ENCODE data around the gene KAT8. TPM values are rescaled to one million over a fixed set of nuclear protein-coding genes. Genes with fewer than 3 reads are reported as not detected.

The KAT8 gene
- total and polyA plus RNA-seq, 2 of the 13 experiments (the other 11 are each of a cell fraction or from before 2014, with no cell fraction given), result 79.0 to 84.2 TPM

GRCh38 chr16:31073142-31073969 is 44.1 kb upstream of the KAT8 start (continued):
- no peak for TF ChIP-seq ZUFSP (CRISPR knock-in tag; IDR thresholded peaks at IDR 0.05; ENCODE audit: borderline replicate concordance)
- TF ChIP-seq, protein P1, sequence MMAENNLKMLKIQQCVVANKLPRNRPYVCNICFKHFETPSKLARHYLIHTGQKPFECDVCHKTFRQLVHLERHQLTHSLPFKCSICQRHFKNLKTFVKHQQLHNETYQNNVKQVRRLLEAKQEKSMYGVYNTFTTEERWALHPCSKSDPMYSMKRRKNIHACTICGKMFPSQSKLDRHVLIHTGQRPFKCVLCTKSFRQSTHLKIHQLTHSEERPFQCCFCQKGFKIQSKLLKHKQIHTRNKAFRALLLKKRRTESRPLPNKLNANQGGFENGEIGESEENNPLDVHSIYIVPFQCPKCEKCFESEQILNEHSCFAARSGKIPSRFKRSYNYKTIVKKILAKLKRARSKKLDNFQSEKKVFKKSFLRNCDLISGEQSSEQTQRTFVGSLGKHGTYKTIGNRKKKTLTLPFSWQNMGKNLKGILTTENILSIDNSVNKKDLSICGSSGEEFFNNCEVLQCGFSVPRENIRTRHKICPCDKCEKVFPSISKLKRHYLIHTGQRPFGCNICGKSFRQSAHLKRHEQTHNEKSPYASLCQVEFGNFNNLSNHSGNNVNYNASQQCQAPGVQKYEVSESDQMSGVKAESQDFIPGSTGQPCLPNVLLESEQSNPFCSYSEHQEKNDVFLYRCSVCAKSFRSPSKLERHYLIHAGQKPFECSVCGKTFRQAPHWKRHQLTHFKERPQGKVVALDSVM (CRISPR knock-in tag; IDR thresholded peaks at IDR 0.05), result peak; percentile 34
- peak; percentile 14 for TF ChIP-seq U2AF1 (optimal IDR thresholded peaks at IDR 0.05; ENCODE audit: low read depth, low read length)
- no peak for TF ChIP-seq SRSF9 (IDR thresholded peaks at IDR 0.05; ENCODE audit: borderline replicate concordance, insufficient read depth, low read depth, low read length, poor library complexity, severe bottlenecking)
- TF ChIP-seq CCAR2 (optimal IDR thresholded peaks at IDR 0.05; ENCODE audit: low read depth, low read length), result peak; percentile 27
- peak; percentile 81; the same call in 1 of the 2 replicates for TF ChIP-seq FOXC1 (CRISPR knock-in tag; IDR thresholded peaks at IDR 0.05; ENCODE audit: borderline replicate concordance)
- peak; percentile 82; the same call in 1 of the 2 replicates for TF ChIP-seq ZNF232 (CRISPR knock-in tag; IDR thresholded peaks at IDR 0.05; ENCODE audit: borderline replicate concordance)
- no peak for TF ChIP-seq BRF2 (CRISPR knock-in tag; IDR thresholded peaks at IDR 0.05)
- no peak; the same call in 1 of the 2 replicates for TF ChIP-seq SP4 (CRISPR knock-in tag; IDR thresholded peaks at IDR 0.05)
- no peak for TF ChIP-seq ZNF264 (CRISPR knock-in tag; IDR thresholded peaks at IDR 0.05)
- no peak for TF ChIP-seq NONO (IDR thresholded peaks at IDR 0.05)
- peak; percentile 73 for TF ChIP-seq NONO (CRISPR knock-in tag; conservative IDR thresholded peaks at IDR 0.05)
- TF ChIP-seq, protein P2, sequence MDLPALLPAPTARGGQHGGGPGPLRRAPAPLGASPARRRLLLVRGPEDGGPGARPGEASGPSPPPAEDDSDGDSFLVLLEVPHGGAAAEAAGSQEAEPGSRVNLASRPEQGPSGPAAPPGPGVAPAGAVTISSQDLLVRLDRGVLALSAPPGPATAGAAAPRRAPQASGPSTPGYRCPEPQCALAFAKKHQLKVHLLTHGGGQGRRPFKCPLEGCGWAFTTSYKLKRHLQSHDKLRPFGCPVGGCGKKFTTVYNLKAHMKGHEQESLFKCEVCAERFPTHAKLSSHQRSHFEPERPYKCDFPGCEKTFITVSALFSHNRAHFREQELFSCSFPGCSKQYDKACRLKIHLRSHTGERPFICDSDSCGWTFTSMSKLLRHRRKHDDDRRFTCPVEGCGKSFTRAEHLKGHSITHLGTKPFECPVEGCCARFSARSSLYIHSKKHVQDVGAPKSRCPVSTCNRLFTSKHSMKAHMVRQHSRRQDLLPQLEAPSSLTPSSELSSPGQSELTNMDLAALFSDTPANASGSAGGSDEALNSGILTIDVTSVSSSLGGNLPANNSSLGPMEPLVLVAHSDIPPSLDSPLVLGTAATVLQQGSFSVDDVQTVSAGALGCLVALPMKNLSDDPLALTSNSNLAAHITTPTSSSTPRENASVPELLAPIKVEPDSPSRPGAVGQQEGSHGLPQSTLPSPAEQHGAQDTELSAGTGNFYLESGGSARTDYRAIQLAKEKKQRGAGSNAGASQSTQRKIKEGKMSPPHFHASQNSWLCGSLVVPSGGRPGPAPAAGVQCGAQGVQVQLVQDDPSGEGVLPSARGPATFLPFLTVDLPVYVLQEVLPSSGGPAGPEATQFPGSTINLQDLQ (CRISPR knock-in tag; IDR thresholded peaks at IDR 0.05), result no peak; the same call in 1 of the 2 replicates
- peak; percentile 44; the same call in 1 of the 2 replicates for TF ChIP-seq ZNF333 (CRISPR knock-in tag; IDR thresholded peaks at IDR 0.05; ENCODE audit: borderline replicate concordance)
- TF ChIP-seq ETV5 (CRISPR knock-in tag; IDR thresholded peaks at IDR 0.05; ENCODE audit: borderline replicate concordance), result peak; percentile 72
- TF ChIP-seq, protein P3, sequence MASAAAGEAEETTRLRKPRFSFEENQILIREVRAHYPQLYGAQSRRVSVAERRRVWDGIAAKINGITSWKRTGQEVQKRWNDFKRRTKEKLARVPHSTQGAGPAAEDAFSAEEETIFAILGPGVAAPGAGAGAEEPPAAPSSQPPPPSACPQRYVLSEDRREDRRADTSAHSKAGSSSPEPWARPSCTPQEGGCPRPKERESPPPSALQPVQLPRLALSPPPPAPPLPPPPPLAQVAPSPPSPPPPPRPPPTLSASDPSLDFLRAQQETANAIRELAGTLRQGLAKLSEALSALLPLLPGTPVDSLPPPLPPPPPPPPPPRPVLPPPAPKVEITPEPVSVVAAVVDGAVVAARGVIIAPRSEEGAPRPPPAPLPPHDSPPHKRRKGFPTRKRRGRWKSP (CRISPR knock-in tag; IDR thresholded peaks at IDR 0.05), result peak; percentile 73; the same call in 1 of the 2 replicates
- peak; percentile 40 for TF ChIP-seq MED1 (CRISPR knock-in tag; IDR thresholded peaks at IDR 0.05)

Data from HepG2 (cell line).